Left lung (tissue), 10 donors: ENCODE measurements around the gene QSOX2. TPM values are rescaled to one million over a fixed set of nuclear protein-coding genes. Genes with fewer than 3 reads are reported as not detected.

Source experiments
- ATAC-seq: fragments of 200-7000 bp; cut with Tn5 transposase; one replicate; pipeline ENCODE4 v1.9.1; 2020; ENCODE audit warnings: moderate library complexity
- DNase-seq, 4 donors: peaks; one replicate each; pipeline ENCODE4 v3.0.0-alpha.2; 2013 to 2020
- H3K27ac ChIP-seq, 2 donors: fragments of 200-600 bp; sonication (generic) in 1 of 2; one replicate each; pipeline versions ENCODE4 v1.5.0 to v1.8.0; 2020 to 2021
- H3K27me3 ChIP-seq, 2 donors: fragments of 200-600 bp; sonication (generic) in 1 of 2; one replicate each; pipeline versions ENCODE4 v1.5.0 to v1.8.0; 2020 to 2021
- H3K36me3 ChIP-seq, 2 donors: fragments of 200-600 bp; sonication (generic) in 1 of 2; one replicate each; pipeline versions ENCODE4 v1.5.0 to v1.8.0; 2020 to 2021
- H3K4me1 ChIP-seq, 2 donors: fragments of 200-600 bp; one replicate each; pipeline ENCODE4 v1.8.0; 2021
- H3K4me3 ChIP-seq, 2 donors: fragments of 200-600 bp; sonication (generic) in 1 of 2; one replicate each; pipeline versions ENCODE4 v1.5.0 to v1.8.0; 2020 to 2021; ENCODE audit warnings: mild to moderate bottlenecking in 1 of 2
- H3K9me3 ChIP-seq, 2 donors: fragments of 200-600 bp; sonication (generic) in 1 of 2; one replicate each; pipeline versions ENCODE4 v1.5.0 to v1.8.0; 2020 to 2021
- intact Hi-C, 2 donors: fragments of 100-400 bp; cut with DNase I; formaldehyde crosslinking; loops; one replicate each; pipeline versions ENCODE4 v1.11.2 to v1.14.2; 2022
- polyA plus RNA-seq, 6 donors: library from polyadenylated mRNA; unstranded; fragments of 120-200 nt; gene quantifications; one replicate each; pipeline ENCODE4 v1.2.1, GENCODE V29; 2013; ENCODE audit not compliant: insufficient read length in 6 of 6
- total RNA-seq, 2 donors: library from RNA; stranded (reverse); fragmentation: NEBNext Ultra II Directional; extraction: Animal tissue kit (Norgen Biotek cat#: 25700); gene quantifications; one replicate each; pipeline ENCODE4 v1.2.1, GENCODE V29; 2021
- TF ChIP-seq, protein P1 (sequence below), 2 donors: fragments of 200-600 bp; sonication (generic) in 1 of 2; IDR thresholded peaks; one replicate each; pipeline versions ENCODE4 v1.5.0 to v1.8.0; 2021; ENCODE audit warnings: antibody characterized with exemption in 2 of 2
- donor health status: DM: no; HTN: yes; CAD: no.
- donor health status: DM: no; HTN: no; CAD: no.

QSOX2 gene
- total and polyA plus RNA-seq, 8 donors: 9.5 to 15.4 (median 12.0) TPM

DNA sequence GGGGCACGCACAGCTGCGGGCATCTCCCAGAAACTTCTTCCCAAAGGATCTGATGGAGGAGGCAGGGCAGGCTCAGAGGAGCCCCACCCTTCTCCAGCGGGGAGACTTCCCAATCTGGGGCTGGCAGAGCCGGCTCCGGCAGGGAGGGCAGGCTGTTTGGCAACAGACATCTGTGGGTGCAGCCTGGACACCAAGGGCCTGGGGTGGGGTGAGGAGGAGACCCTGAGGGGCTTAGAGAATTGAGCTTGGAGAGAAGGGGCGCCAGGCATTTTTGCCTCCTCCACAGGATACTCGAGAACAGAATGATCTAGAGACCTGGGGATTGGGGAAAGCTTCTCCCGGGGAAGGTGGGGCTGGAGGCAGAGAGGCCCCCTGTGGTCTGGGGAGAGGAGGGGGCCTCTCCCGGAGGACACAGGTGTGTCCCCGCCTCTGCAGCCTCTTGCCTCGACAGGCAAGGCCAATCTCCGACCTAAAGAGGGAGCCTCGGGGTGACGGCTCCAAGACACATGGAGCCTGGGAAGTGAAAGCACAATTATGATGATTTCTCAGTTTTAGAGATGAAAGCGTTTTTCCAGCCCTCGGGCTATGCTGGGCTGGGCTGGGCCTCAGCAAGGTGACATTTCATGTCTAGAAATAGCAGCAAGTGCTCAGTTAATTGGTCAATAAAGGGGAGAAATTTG, 49.1 kb downstream of the QSOX2 start:
- intact Hi-C loops: no loop called here

DNA sequence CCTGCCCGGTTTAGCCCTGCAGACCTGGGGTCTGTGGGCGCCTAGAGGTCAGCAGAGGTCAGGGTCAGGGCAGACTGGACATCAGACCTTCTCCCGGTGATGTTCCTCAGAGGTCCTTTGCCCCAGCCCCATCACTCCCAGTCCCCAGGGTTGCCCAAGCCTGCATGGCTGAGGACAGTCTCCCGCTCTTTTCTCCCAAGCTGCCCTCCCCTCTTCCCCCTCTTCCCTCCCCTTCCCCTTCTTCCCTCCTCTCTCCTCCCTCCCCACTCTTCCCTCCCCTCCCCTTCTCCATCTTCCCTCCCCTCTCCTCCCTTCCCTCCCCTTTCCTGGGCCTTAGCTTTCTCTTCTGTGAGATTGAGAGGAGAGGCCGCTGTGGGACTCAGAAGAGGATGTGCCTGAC, 51.1 kb downstream of the QSOX2 start:
- no peak for DNase-seq
- Histone ChIP-seq H3K9me3 (no peaks in the 10 kb centered on the region), H3K27ac (no peak overlapping the region), H3K36me3 (no peaks in the 10 kb centered on the region), H3K4me1 (no peaks in the 10 kb centered on the region), H3K27me3 (peaks cover 89 to 100% of the 10 kb centered on the region in 2 donors), H3K4me3 (no peak overlapping the region)
- TF ChIP-seq, protein P1, sequence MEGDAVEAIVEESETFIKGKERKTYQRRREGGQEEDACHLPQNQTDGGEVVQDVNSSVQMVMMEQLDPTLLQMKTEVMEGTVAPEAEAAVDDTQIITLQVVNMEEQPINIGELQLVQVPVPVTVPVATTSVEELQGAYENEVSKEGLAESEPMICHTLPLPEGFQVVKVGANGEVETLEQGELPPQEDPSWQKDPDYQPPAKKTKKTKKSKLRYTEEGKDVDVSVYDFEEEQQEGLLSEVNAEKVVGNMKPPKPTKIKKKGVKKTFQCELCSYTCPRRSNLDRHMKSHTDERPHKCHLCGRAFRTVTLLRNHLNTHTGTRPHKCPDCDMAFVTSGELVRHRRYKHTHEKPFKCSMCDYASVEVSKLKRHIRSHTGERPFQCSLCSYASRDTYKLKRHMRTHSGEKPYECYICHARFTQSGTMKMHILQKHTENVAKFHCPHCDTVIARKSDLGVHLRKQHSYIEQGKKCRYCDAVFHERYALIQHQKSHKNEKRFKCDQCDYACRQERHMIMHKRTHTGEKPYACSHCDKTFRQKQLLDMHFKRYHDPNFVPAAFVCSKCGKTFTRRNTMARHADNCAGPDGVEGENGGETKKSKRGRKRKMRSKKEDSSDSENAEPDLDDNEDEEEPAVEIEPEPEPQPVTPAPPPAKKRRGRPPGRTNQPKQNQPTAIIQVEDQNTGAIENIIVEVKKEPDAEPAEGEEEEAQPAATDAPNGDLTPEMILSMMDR (IDR thresholded peaks at IDR 0.05): no peak
- no peak for ATAC-seq
- intact Hi-C loops: no loop called here

More for the DNA sequence above, 49.1 kb downstream of the QSOX2 start:
- DNase-seq (no peak), ATAC-seq (no peak)
- TF ChIP-seq, protein P1 (IDR thresholded peaks at IDR 0.05): no peak
- Histone ChIP-seq H3K27me3 (peaks cover 98 to 100% of the 10 kb centered on the region in 2 donors), H3K4me1 (no peaks in the 10 kb centered on the region), H3K27ac (no peak overlapping the region), H3K4me3 (no peak overlapping the region), H3K36me3 (no peaks in the 10 kb centered on the region), H3K9me3 (no peaks in the 10 kb centered on the region)

DNA sequence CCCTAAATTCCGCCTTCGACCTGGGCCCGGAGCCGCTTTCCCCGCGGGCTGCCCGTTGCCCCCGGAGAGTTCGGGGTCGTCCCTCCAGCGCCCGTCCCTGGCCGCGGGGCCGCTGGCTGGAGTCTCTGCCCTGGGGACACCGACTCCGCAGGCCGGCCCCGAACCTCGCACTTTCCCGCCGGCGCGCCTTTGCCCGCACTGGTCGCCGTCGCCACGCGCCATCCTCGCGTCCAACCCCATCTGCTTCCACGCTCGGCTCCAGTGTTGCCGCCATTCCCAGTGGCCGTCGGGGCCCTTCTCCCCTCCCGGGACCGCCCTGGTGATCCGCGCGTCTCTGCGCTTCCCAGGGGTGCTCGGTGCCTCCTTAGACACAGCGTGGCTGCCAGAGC, 51.7 kb downstream of the QSOX2 start:
- no peaks in the 10 kb centered on the region for H3K36me3 ChIP-seq
- DNase-seq (no peak), ATAC-seq (no peak)
- intact Hi-C loops: no loop called here
- no peak overlapping the region for H3K27ac ChIP-seq
- no peaks in the 10 kb centered on the region for H3K4me1 ChIP-seq
- no peaks in the 10 kb centered on the region for H3K9me3 ChIP-seq
- peaks cover 83 to 100% of the 10 kb centered on the region in 2 donors for H3K27me3 ChIP-seq
- TF ChIP-seq, protein P1 (IDR thresholded peaks at IDR 0.05): no peak
- H3K4me3 ChIP-seq: no peak overlapping the region

DNA sequence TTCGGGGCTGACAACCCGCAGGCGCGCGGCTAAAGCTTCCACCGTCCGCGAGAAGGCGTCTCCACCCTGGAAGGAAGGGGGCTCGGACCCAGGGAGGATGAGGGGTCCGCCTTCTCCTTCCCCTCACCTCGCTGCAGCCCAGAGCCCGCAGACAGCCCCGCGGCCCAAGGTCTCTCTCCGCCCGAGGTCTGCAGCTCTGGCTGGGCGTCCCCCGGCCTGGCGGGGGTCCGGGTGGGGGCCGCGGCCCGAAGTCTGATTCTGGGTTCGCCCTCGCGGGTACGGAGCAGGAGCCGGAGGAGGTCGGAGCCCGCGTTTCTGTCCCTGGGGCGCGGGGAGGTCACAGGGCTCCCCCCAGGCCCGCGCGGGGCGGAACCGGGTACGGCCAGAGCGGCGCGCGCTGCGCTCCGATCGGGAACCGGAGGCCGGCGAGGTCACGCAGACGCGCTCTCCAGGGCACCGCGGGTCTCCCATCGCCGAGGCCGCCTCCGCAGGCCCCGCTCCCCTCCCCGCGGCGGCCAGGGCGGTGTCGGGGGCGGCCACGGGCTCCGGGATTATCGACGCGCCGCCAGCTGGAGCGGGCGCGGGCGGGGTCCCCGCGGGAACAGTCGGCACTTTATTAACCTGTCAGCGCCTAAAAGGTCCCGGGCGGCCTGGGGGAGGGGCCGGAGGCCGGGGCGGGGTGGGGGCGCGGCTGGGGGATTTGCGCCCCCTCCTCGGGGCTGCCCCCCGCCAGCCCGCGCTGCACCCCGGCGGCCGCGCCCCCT, 52.3 kb downstream of the QSOX2 start:
- Histone ChIP-seq H3K27me3 (peaks cover 77 to 100% of the 10 kb centered on the region in 2 donors), H3K27ac (no peak overlapping the region), H3K9me3 (no peaks in the 10 kb centered on the region), H3K36me3 (no peaks in the 10 kb centered on the region), H3K4me1 (no peaks in the 10 kb centered on the region), H3K4me3 (no peak overlapping the region)
- intact Hi-C loops: no loop called here
- TF ChIP-seq, protein P1 (IDR thresholded peaks at IDR 0.05): no peak
- DNase-seq (no peak), ATAC-seq (no peak)
